ENCODE results near the gene TRPV5. TPM values are rescaled to one million over a fixed set of nuclear protein-coding genes. Genes with fewer than 3 reads are reported as not detected.
A peak's percentile ranks its signal among the peaks of the same experiment; 100 is the strongest.

The TRPV5 gene
- total RNA-seq, 1 donor: not detected

DNA sequence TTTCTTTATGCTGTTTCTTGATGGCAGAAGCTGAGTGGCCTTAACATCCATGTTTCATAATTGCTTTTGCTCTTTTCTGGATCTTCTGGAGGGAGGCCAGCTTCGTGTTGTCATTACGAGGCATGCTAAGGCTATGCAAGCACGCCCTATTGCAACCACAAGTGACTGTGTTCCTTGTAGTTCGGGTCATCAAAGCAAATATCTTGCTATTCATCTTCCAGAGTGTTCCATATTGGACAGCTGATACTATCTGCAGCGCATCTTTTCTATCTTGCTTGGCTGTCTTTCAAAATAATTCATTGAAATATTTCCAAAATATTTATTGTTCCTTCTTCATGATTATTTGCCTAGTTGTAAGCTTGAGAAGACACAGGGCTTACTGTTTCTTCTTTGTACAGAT is 73.7 kb downstream of the TRPV5 start:
- TF ChIP-seq, protein P1, sequence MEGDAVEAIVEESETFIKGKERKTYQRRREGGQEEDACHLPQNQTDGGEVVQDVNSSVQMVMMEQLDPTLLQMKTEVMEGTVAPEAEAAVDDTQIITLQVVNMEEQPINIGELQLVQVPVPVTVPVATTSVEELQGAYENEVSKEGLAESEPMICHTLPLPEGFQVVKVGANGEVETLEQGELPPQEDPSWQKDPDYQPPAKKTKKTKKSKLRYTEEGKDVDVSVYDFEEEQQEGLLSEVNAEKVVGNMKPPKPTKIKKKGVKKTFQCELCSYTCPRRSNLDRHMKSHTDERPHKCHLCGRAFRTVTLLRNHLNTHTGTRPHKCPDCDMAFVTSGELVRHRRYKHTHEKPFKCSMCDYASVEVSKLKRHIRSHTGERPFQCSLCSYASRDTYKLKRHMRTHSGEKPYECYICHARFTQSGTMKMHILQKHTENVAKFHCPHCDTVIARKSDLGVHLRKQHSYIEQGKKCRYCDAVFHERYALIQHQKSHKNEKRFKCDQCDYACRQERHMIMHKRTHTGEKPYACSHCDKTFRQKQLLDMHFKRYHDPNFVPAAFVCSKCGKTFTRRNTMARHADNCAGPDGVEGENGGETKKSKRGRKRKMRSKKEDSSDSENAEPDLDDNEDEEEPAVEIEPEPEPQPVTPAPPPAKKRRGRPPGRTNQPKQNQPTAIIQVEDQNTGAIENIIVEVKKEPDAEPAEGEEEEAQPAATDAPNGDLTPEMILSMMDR (IDR thresholded peaks at IDR 0.05; ENCODE audit: extremely low read depth, low read depth, low read length): no peak
- no peaks in the 10 kb centered on the region for H3K36me3 ChIP-seq (ENCODE audit: insufficient read depth, low read length)
- H3K27me3 ChIP-seq (ENCODE audit: insufficient read depth, low read length): no peaks in the 10 kb centered on the region
- no peaks in the 10 kb centered on the region for H3K9me3 ChIP-seq (ENCODE audit: low read depth, low read length)
- no peaks in the 10 kb centered on the region for H3K4me1 ChIP-seq (ENCODE audit: insufficient read depth, low read length)
- H3K27ac ChIP-seq (ENCODE audit: low read depth, low read length): no peak overlapping the region
- H3K4me2 ChIP-seq (ENCODE audit: insufficient read depth, low read length): no peak overlapping the region
- peak; percentile 87 for DNase-seq (ENCODE audit: insufficient read length, low spot score, missing footprints)
- no peak overlapping the region for H3K4me3 ChIP-seq (ENCODE audit: insufficient read depth, low read length)
- H3K79me2 ChIP-seq (ENCODE audit: insufficient read depth, low read length): no peaks in the 10 kb centered on the region
- no peaks in the 10 kb centered on the region for H4K20me1 ChIP-seq (ENCODE audit: insufficient read depth, low read length)
- no peak overlapping the region for H2AFZ ChIP-seq (ENCODE audit: low read length)

- no peak overlapping the region for H3K27ac ChIP-seq (ENCODE audit: low read depth, low read length)
- H3K4me1 ChIP-seq (ENCODE audit: insufficient read depth, low read length): peaks cover 1% of the 10 kb centered on the region
- TF ChIP-seq, protein P1 (IDR thresholded peaks at IDR 0.05; ENCODE audit: extremely low read depth, low read depth, low read length): no peak
- H3K79me2 ChIP-seq (ENCODE audit: insufficient read depth, low read length): no peaks in the 10 kb centered on the region
- H2AFZ ChIP-seq (ENCODE audit: low read length): no peak overlapping the region
- no peak overlapping the region for H3K4me3 ChIP-seq (ENCODE audit: insufficient read depth, low read length)
- DNase-seq (ENCODE audit: insufficient read length, low spot score, missing footprints): no peak
- H3K36me3 ChIP-seq (ENCODE audit: insufficient read depth, low read length): no peaks in the 10 kb centered on the region
- H3K9me3 ChIP-seq (ENCODE audit: low read depth, low read length): no peaks in the 10 kb centered on the region
- no peaks in the 10 kb centered on the region for H3K27me3 ChIP-seq (ENCODE audit: insufficient read depth, low read length)
- no peaks in the 10 kb centered on the region for H4K20me1 ChIP-seq (ENCODE audit: insufficient read depth, low read length)
- H3K4me2 ChIP-seq (ENCODE audit: insufficient read depth, low read length): no peak overlapping the region
Observed at GRCh38 chr7:142859411-142859810, 74.1 kb downstream of the TRPV5 start.

Other genes starting within 250 kb of the TRPV5 start
- gene PRSS1, start 184.3 kb downstream of the TRPV5 start, total RNA-seq: not detected in 2 replicates
- gene PRSS2, start 162.8 kb downstream of the TRPV5 start, total RNA-seq: not detected in 2 replicates
- gene EPHB6, start 78.7 kb downstream of the TRPV5 start, total RNA-seq: 2.4 and 4.0 TPM in 2 replicates
- gene TRPV6, start 48.0 kb downstream of the TRPV5 start, total RNA-seq: not detected in 2 replicates
- gene LLCFC1, start 5.7 kb upstream of the TRPV5 start, total RNA-seq: not detected in 2 replicates
- not detected in 2 replicates for gene KEL, start 28.6 kb upstream of the TRPV5 start, total RNA-seq
- not detected in 2 replicates for gene OR9A2, start 93.4 kb upstream of the TRPV5 start, total RNA-seq
- not detected in 2 replicates for gene OR6V1, start 118.6 kb upstream of the TRPV5 start, total RNA-seq
- gene PIP, start 198.3 kb upstream of the TRPV5 start, total RNA-seq: not detected in 2 replicates
- gene TAS2R39, start 249.7 kb upstream of the TRPV5 start, total RNA-seq: not detected in 2 replicates

Data from osteoblast (primary cell).